GM10847 (cell line): Measurements from ENCODE around the gene ZER1.

ENCODE experiments used
- POLR2A ChIP-seq: IDR thresholded peaks from 2 replicates; pipeline ENCODE4 v1.6.1; 2011; ENCODE audit not compliant: insufficient read length; ENCODE audit errors: extremely low read depth

The ZER1 gene

DNA sequence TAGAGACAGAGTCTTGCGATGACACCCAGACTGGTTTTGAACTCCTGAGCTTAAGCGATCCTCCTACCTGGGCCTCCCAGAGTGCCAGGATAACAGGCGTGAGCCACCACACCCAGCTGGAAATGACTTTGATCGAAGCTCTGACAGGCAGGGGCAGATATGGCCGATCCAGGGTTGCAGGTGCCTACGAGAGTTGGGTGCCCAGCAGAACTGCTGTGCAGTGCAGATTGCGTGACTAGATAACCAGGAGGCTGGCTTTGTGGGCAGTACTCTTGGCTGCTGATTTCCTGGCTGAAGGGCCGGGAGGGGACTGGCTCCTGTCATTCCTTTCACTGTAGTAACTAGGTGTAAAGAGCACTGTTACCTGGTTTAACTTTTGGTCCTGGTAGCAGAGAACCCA lies 27.2 kb upstream of the ZER1 start:
- TF ChIP-seq POLR2A, result no peak

DNA sequence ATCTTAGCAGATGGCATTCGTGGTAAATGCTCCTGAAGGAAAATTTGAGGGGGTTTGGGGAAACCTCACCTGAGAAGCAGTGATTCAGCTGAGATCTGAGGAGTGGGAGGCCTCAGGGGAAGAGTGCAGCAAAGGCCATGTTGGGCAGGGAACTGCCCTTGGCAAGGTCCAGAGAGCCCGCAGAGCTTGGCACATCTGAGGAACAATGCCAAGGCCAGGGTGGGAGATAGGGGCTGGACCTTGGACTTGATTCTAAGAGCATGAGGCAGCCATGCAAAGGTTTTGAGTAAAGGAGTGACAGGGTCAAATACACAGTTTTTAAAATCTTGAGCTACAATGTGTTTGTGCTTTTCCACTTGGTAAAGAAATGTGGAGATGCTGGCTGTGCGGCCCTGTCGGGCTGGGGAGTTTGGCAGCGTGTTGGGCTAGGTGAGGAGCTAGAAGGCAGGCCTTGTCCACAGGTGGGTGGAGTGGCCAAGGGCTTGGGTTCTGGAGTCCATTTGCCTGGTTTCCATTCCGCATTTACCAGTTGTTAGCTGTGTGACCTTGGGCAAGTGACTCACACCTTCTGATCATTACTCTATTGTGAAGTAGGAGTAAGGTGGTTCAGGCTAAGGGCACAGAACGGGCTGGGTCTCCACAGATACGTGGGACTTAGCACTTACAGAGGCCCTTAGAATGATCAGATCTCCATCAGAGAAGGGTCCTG lies 21.4 kb upstream of the ZER1 start:
- no peak for TF ChIP-seq POLR2A

DNA sequence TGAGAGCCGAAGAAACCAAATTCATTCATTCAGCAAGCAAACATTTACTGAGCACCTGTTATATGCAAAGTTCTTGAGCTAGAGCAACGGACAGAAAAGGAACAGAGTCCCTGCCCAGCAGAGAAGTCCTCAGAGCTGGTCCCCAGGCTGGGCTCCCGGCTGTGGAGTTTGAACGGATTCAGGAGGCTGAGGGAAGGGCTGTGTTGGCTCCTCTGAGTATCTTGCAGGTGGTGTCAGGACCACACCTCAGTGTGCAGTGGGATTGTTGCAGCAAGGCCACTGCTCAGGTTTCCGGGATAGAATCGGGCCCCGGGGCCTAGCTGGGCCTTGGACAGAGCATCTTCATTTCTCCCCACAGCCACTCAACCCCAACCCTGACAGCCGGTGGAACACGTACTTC lies 20.4 kb upstream of the ZER1 start:
- no peak for TF ChIP-seq POLR2A

DNA sequence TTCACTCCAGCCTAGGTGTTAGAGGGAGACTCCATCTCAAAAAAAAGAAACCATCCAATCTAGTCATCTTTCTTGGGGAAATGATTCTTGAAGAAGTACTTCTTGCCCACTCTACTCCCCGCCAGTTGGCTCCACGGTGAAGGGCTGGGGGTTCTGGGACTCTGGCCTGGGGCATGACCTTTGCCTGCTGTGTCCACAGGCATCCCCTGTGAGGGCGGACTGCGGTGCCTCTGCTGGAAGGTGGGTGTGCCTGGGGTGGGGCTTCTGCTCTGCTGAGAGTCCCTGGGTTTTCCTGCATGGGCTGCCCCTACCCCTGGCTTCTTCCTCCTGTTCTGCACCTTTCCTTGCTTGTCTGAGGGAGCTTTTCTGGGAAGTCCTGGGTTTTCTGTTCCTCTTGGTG lies 18.8 kb upstream of the ZER1 start:
- TF ChIP-seq POLR2A, result no peak

DNA sequence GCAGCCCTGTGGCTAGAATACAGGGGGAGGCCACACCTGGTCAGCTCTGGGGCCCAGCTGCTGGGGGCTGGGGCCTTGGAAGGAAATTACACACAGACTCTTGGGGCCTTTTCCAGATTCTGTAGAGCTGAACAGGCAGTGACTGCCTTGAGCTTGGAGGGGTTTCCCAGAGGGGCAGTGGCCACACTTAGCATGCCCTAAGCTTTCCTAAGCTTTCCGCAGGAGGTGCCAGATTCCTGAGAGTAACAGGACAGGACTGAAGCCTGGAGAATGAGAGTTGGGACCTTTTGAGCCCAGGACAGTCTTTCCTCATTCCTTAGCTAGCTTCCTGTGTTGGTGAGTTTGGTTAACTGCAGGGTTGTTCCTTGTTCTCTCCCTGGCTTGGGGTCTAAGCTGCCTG lies 16.7 kb upstream of the ZER1 start:
- TF ChIP-seq POLR2A, result no peak

DNA sequence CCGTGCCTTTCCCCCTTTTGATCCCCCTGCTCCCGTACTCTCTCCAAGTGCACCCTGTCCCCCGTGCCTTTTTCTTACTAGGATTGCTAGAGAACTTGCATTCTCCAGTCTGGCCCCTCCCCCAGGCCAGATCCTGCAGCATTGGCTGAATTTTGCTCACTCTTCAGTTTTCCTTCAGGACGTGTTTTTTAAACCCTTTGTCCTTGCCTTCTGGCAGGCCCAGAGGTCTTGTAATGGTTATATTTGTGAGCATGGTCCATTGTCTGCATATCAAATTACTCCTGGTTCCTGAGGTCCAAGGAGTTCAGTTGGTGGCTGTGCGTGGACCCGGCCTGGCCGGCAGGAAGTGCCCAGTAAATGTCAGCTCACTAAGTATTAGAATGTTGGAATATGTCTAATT lies 15.9 kb upstream of the ZER1 start:
- TF ChIP-seq POLR2A, result no peak

DNA sequence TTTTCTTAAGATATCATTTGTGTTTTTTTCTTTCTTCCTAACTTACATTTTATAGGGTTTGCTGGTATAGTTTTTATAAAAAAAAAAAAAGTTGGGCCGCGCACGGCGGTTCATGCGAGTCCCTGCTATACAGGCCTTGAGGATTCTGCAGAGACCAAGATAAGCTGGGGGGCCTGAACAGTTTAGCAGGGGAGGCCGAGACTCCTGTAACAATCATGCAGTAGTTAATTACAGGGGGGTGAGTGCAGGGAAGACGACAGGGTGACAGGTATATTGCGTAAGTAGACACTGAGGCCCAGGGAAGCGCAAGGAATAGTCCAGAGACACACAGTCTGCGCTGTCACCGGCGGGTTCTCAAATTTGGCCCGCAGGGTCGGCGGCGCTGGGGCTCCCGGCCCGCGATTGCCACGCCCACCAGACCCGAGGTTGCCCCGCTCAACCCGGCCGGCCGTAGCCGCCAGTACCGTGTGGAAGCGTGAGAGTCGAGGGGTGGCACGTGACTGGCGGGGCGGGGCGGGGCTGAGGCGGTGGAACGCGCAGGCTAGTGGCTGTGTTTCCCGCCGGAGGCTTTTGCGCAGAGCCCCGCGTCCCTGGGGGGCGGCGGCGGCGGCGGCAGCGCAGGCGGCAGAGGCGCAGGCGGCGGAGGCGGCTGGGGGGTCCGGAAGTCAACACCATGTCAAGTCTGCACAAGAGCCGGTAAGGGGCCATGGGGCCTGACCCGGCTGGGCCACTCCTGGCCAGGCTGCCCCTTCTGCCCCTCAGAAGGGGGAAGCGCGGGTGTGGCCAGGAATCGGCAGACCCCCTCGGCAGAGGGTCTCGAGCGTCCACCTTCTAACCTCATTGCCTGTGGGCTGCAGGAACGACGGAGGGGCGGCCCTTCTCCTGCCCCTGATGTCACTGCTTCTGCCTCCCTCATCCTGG lies 15.2 kb upstream of the ZER1 start, which contains the start of gene TBC1D13:
TSS of gene TBC1D13 (plus strand) at position 573 of the 921 bp plus-strand sequence. CDS start at position 674, 101 bp downstream.
- TF ChIP-seq POLR2A, result peak; percentile 60

DNA sequence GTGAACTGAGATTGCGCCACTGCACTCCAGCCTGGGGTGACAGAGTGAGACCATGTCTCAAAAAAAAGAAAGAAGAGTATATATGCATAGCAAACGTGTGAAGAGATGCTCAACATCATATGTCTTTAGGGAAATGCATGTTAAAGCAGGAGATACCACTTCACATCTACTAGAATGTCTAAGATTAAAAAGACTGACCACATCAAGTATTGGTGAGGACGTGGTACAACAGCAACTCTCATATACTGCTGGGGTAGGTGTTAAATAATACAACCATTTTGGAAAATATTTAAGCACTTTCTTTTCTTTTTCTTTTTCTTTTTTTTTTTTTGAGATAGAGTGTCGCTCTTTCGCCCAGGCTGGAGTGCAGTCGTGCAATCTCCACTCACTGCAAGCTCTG lies 13.7 kb upstream of the ZER1 start:
- no peak for TF ChIP-seq POLR2A

DNA sequence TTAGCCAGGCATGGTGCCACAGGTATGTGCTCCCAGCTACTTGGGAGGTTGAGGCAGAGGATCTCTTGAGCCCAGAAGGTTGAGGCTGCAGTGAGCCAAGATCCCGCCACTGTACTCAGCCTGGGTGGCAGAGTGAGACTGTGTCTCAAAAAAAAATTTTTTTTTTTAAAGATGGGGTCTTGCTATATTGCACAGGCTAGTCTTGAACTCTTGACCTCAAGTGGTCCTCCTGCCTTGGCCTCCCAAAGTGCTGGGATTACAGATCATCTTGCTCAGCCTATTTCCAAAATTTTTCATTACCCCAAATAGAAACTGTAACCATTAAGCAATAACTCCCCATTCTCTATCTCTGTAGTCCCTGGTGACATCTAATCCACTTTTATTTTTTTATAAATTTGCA lies 10.9 kb upstream of the ZER1 start:
- no peak for TF ChIP-seq POLR2A

DNA sequence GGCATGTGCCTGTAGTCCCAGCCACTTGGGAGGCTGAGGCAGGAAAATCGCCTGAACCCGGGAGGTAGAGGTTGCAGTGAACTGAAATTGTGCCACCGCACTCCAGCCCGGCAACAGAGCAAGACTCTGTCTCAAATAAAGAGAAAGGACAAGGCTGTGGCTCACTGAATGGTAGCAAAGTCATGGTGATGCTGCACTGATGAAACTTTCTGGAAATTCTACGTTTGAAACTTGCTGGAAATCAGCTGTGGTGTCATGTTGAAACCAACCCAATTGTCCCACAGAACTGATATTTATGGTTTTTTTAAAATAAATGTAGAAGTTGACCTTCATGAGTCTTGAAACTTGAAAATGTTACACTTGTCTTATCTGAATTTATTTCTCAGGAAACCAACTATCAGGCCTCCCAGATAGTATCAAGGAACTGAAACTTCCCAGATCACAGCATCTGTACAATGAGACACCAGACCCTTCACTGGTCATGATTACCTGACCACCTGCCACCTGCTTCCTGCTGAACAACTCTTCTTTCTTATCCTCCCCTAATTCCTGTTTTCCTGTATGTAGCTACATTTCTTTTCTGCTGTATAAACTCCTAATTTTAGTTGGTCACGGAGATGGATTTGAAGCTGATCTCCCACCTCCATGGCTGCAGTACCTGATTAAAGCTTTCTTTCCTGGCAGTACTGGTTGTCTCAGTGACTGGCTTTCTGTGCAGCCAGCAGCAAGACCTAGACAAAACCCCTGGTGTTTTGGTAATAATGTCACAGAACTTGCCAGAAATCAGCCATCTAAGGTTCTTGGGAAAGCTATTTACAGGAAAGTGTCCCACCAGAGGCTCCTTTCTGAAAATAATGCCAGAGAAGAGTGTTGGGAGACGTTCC lies 9.7 kb upstream of the ZER1 start:
- TF ChIP-seq POLR2A, result no peak

DNA sequence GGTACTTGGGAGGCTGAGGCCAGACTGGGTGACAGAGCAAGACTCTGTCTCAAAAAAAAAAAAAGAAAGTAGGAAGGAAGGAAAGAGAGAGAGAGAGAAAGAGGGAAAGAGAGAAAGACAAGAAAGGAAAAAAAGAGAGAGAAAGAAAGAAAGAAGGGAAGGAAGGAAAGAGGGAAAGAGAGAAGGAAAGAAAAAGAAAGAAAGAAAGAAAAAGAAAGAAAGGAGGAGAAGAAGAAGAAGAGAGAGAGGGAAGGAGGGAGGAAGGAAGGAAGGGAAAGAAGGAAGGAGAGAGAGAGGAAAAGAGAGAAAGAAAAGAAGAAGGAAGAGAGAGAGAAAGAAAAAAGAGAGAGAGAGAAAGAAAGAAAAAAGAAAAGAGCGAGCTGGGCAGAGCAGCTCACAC lies 3.1 kb upstream of the ZER1 start:
- TF ChIP-seq POLR2A, result no peak

DNA sequence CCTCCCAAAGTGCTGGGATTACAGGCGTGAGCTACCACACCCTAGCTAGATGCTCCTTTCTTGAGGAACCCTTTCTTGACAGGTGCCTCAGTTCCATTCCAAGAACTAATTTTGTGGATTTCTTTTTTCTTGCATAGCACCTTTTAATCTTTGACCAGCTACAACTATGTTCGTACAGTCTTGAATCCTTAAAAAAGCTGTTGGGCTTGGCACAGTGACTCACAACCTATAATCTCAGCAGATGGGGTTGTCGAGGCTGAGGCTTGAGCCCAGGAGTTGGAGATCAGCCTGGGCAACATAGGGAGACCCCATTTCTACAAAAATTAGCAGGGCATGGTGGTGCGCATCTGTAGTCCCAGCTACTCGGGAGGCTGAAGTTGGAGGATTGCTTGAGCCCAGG lies 1.3 kb upstream of the ZER1 start:
- TF ChIP-seq POLR2A, result no peak

DNA sequence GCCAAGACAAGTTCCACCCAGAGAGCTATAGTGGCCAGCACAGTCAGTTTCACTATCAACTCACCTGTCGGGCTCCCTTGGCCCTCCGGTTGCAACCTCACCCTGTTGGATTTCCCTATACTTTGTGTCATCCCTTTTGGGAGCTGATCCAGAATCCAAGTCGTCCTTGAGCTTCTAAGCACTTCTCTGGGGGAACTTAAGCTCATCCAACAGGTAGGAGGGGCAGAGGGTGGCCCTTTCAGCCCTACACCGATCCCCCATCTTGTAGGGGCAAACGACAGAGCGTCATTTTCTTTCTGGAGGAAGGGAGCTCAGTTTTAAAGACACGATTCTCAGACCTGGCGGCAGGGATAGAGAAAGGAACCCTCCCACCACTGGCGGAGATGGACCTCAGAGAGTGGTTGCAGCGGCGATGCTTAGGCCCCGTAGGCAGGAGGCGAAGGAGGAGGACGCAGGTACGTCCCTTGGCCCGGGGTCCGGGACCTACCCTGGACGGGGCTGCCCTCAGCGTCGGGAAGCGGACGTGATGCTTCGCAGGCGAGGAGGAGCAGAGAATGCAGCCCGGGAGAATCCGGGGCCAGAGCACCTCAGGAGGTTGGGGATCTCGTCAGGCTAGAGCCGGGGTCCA lies 519 bp downstream of the ZER1 start:
- TF ChIP-seq POLR2A, result no peak

DNA sequence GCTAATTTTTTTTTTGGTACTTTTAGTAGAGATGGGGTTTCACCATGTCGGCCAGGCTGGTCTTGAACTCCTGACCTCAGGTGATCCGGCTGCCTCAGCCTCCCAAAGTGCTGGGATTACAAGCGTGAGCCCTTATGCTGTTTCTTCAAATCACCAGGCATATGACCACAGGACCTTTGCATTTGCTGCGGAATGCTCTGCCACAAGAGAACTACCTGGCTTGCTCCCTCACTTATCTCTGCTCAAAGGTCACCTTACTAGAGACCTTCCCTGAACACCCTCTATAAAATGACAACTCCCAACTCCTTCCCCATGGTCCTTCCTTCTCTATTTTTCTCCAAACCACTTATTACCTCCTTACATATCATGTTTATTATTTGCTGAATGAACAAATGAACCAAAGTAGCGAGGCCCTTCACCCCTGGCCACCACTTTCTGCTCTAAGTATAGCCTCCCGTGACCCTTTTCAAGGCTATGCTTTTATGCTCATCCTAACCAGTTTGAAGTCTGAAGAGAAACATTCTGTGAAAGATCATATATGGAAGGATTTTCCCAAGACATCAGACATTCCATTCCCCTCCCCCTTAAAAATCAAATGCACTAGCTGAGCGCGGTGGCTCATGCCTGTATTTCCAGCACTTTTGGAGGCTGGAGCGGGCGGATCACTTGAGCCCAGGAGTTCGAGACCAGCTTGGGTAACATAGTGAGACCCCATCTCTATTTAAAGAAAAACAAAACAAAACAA lies 1.3 kb downstream of the ZER1 start:
- no peak for TF ChIP-seq POLR2A

DNA sequence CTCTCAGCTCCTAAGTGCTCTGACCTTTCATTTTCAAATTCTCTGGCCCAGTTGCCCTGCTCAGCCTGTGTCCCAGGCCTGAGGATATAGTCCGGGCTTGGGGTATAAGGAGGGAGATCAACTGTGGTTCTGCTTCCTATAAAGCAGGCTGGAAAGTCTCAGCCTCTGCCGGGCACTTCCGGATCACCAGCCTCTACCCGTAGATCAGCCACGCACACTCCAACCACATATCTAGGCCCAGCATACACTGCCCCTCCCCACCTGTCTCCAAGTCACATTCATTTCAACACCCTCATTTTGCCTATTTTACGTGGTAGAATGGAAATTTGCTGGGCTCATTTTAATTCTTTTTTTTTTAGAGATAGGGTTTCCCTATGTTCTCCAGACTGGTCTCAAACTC lies 3.1 kb downstream of the ZER1 start:
- no peak for TF ChIP-seq POLR2A

DNA sequence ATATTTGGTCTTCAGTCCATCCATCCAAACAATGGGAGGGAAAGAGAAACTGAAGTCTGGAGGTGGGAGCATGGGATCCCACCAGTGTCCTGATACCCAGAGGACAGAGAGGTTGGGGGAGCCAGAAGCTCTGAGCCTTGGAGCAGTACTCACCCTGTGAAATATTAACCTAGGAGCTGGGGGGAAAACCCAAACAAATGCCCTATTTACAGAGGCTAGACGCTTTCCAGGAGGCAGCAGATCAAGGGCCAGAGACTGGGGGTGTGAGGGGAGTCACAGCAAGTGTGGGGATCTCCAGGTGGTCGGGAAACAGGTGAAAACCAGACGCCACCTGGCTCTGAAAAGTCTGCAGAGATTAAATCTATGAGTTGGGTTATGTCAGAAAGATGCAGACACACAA lies 6.2 kb downstream of the ZER1 start:
- TF ChIP-seq POLR2A, result no peak
